Gastrocnemius medialis (tissue), 4 donors: ENCODE results near the gene TSACC. TPM values are rescaled to one million over a fixed set of nuclear protein-coding genes. Genes with fewer than 3 reads are reported as not detected.
"Not testable (repeated sequence)": the region's sequence is repeated elsewhere in the genome, so short reads cannot be mapped to it uniquely, and the experiment has no call there.

Experiments
- ATAC-seq, 2 donors: fragments of 150-250 bp; one replicate each; pipeline ENCODE4 v1.9.1; 2016
- DNase-seq, 2 donors: peaks; one replicate each; pipeline ENCODE4 v3.0.0-alpha.2; 2019
- H3K27ac ChIP-seq, 4 donors: fragments of 200-600 bp; sonication (generic); 1 replicate in 1 of 4; 2 replicates in 3 of 4; pipeline ENCODE4 v1.5.1; 2016 to 2018; ENCODE audit warnings: mild to moderate bottlenecking in 2 of 4, moderate library complexity in 1 of 4
- H3K27me3 ChIP-seq, 3 donors: fragments of 200-600 bp; sonication (generic) in 2 of 3; 1 replicate in 1 of 3; 2 replicates in 2 of 3; pipeline versions ENCODE4 v1.5.1 to v1.6.0; 2016 to 2019; ENCODE audit warnings: mild to moderate bottlenecking in 1 of 3, moderate library complexity in 1 of 3
- H3K36me3 ChIP-seq, 2 donors: fragments of 200-600 bp; sonication (generic) in 1 of 2; one replicate each; pipeline ENCODE4 v1.5.1; 2017 to 2018
- H3K4me1 ChIP-seq, 2 donors: fragments of 200-600 bp; sonication (generic) in 1 of 2; one replicate each; pipeline ENCODE4 v1.5.1; 2016 to 2017; ENCODE audit warnings: mild to moderate bottlenecking in 2 of 2
- H3K4me3 ChIP-seq, 4 donors: fragments of 200-600 bp; sonication (generic) in 3 of 4; 1 replicate in 1 of 4; 2 replicates in 3 of 4; pipeline ENCODE4 v1.5.1; 2016 to 2019; ENCODE audit warnings: mild to moderate bottlenecking in 2 of 4
- H3K9me3 ChIP-seq, 3 donors: fragments of 200-600 bp; sonication (generic) in 2 of 3; 1 replicate in 1 of 3; 2 replicates in 2 of 3; pipeline ENCODE4 v1.5.1; 2016 to 2019
- CTCF ChIP-seq, 5 experiments: fragments of 450-650 bp in 3 of 5; fragments of 200-600 bp in 2 of 5; sonication (generic) in 2 of 5; IDR thresholded peaks in 4 of 5; conservative IDR thresholded peaks in 1 of 5; 1 replicate in 4 of 5; 2 replicates in 1 of 5; pipeline ENCODE4 v1.5.1; 2016 to 2019; ENCODE audit warnings: antibody characterized with exemption in 5 of 5, mild to moderate bottlenecking in 3 of 5, moderate library complexity in 3 of 5
- POLR2A ChIP-seq, 2 donors: fragments of 450-650 bp; IDR thresholded peaks; one replicate each; pipeline ENCODE4 v1.6.1; 2017; ENCODE audit warnings: antibody characterized with exemption in 2 of 2, mild to moderate bottlenecking in 2 of 2, moderate library complexity in 2 of 2
- in situ Hi-C, 4 donors: fragments of 200-750 bp; cut with MboI; loops; one replicate each; pipeline versions ENCODE4 v1.15.0 to v1.8.0; 2017; ENCODE audit warnings: low sequenced_read_pairs in 4 of 4
- intact Hi-C: fragments of 100-400 bp; cut with DNase I; formaldehyde crosslinking; loops from one replicate; pipeline ENCODE4 v1.15.1; 2023; ENCODE audit warnings: low total_unique reads
- total RNA-seq, 4 donors: library from RNA; depleted of rRNA; stranded (reverse); fragments of >200 nt; gene quantifications; one replicate each; pipeline versions ENCODE4 v1.1.0 to v1.2.3, GENCODE V29; 2016

TSACC gene
- total RNA-seq, 4 donors from 2014 or later: not detected

DNA sequence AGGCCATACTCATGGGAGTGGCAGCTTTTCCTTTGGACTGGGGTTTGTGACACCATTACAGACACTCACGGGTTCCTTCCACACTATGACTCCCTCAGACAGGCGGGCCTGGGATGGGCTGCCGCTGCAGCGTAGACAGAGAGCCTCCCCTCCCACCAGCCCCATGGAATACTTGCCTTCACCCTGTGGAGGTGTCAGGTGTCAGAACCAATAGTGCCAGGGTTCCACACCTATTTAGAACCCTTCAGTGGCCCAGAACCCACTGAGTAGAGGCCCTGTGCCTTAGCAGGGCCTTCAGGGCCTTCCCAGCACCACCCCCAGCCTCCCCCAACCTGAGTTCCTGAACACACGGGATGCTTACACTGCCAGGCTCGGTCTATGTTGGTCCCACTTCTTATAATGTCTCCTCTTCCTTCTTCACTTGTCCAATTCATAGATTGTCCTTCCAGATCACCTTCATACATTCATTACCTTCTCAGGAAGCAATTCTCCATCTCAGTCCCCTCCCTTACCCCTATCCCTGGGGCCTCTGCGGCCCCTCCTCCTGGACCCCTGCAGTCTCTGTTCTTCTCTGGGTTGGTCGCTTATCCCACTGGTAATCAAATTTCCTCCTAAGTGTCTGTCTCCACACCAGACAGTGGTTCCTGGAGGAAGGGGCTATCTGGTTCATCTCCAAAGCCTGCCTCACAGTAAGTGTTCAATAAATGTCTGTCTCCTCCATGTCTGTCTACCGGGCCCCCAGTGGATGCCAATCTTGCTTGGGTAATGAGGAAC is 29.2 kb downstream of the TSACC start:
- H3K27me3 ChIP-seq: peaks cover 22 to 28% (median 22%) of the 10 kb centered on the region in 3 donors
- no peak for TF ChIP-seq CTCF (IDR thresholded peaks at IDR 0.05 in 4 of 5, conservative IDR thresholded peaks at IDR 0.05 in 1 of 5)
- TF ChIP-seq POLR2A (IDR thresholded peaks at IDR 0.05): no peak
- H3K27ac ChIP-seq: no peak overlapping the region
- no peak for ATAC-seq
- no peak for DNase-seq
- no peaks in the 10 kb centered on the region for H3K4me1 ChIP-seq
- no peak overlapping the region for H3K4me3 ChIP-seq
- H3K36me3 ChIP-seq: no peaks in the 10 kb centered on the region
- in situ Hi-C loops (no loop called here), intact Hi-C loops (no loop called here)
- H3K9me3 ChIP-seq: no peaks in the 10 kb centered on the region

DNA sequence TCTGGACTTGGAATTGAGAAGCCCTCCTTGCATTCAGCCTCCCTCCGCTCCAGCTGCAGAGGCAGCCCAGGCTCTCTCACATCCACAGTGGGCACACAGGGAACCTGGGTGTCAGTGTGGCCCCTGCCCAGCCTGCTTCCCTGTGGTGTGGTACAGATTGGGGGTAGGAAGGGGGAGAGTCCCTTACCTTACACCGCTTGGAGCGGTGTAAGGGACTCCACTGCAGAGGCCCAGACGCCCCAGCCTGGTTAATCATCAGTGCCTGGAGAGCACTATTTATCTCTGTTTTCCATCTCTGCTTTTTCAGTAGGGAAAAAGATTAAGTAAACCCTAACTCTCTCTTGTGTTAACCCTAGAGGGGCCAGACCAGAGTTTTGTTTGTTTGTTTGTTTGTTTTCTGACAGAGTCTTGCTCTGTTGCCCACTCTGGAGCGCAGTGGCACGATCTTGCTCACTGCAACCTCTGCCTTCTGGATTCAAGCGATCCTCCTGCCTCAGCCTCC is 29.9 kb downstream of the TSACC start:
- TF ChIP-seq CTCF (IDR thresholded peaks at IDR 0.05 in 4 of 5, conservative IDR thresholded peaks at IDR 0.05 in 1 of 5) (no peak), POLR2A (IDR thresholded peaks at IDR 0.05) (no peak)
- Histone ChIP-seq H3K36me3 (no peaks in the 10 kb centered on the region), H3K9me3 (no peaks in the 10 kb centered on the region), H3K4me1 (no peaks in the 10 kb centered on the region), H3K27me3 (peaks cover 22 to 28% (median 22%) of the 10 kb centered on the region in 3 donors), H3K27ac (no peak overlapping the region), H3K4me3 (no peak overlapping the region)
- intact Hi-C loops (no loop called here), in situ Hi-C loops (no loop called here)
- ATAC-seq (no peak), DNase-seq (no peak)

DNA sequence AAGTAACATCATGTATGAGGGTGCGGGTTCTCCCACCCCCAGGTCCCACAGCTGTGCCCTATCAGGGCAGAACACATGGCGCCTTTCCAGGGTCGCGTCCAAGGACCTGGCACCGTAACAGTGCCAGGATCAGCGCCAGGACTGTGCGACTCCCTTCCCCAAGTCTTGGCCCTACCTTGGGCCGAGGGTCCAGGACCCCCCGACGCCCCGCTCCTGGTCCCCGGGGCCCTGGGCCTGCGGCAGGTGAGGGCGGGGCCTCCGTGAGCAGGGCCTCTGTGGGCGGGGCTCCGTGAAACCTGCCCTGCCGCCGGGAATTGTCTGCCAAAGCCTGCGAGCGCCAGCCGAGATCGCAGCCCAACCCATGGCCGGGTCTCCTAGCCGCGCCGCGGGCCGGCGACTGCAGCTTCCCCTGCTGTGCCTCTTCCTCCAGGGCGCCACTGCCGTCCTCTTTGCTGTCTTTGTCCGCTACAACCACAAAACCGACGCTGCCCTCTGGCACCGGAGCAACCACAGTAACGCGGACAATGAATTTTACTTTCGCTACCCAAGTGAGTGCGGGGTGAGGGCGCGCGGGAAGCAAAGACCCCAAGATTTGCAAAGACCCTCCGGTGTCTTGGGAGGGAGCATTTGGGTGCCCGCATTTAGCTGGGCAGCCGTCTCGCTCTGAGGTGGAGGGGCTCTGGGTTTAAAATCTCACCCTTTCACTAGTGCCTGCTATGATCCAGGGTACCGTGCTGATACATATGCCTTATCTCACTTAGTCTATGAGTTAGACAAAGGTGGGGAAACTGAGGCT is 30.8 kb downstream of the TSACC start, which contains the start of gene RHBG:
Gene RHBG (plus strand): TSS at position 323 of the 796 bp plus-strand sequence. CDS start 39 bp downstream, at position 362.
- Histone ChIP-seq H3K27me3 (peaks cover 22 to 28% (median 22%) of the 10 kb centered on the region in 3 donors), H3K4me3 (peak within 1 kb of the TSS; percentile 28 to 51 (median 38)), H3K36me3 (no peaks in the 10 kb centered on the region), H3K9me3 (no peaks in the 10 kb centered on the region), H3K4me1 (no peaks in the 10 kb centered on the region), H3K27ac (no peak within 1 kb of the TSS)
- no peak for ATAC-seq
- DNase-seq: no peak
- TF ChIP-seq CTCF (IDR thresholded peaks at IDR 0.05 in 4 of 5, conservative IDR thresholded peaks at IDR 0.05 in 1 of 5) (no peak), POLR2A (IDR thresholded peaks at IDR 0.05) (no peak)
- in situ Hi-C loops: no loop called here
- intact Hi-C loops: no loop called here

DNA sequence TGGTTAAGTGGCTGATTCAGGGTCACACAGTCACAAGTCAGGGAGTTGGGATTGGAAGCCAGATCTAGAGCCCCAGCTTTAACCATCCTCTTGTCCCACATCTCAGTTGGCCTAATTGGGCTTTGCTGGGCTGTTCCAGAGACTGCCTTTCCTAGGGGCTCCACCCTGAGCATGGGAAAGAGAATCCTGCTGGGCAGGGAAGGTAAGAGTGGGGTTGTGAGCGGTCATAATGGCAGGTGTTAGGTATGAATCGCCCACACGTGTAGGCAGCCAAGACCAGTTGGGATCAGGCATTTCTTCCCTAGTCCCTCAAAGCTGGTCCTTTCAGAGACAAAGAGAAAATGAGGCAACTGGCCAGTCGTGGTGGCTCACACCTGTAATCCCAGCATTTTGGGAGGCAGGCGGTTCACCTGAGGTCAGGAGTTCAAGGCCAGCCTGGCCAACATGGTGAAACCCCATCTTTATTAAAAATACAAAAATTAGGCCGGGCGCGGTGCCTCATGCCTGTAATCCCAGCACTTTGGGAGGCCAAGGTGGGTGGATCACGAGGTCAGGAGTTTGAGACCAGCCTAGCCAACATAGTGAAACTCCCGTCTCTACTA is 31.5 kb downstream of the TSACC start:
- H3K4me1 ChIP-seq, H3K27ac ChIP-seq, H3K9me3 ChIP-seq, DNase-seq, ATAC-seq, intact Hi-C loops, H3K36me3 ChIP-seq, H3K4me3 ChIP-seq, in situ Hi-C loops: not testable (repeated sequence)
- H3K27me3 ChIP-seq: peaks cover 22 to 33% (median 22%) of the 10 kb centered on the region in 3 donors
